HG03280 (cell line): ENCODE measurements around the gene BACH1.
"Not testable (repeated sequence)": the region's sequence is repeated elsewhere in the genome, so short reads cannot be mapped to it uniquely, and the experiment has no call there.

Experiments
- ATAC-seq: cut with Tn5 transposase; IDR thresholded peaks from one replicate; pipeline ENCODE4 v1.9.1; 2021; ENCODE audit warnings: mild to moderate bottlenecking, moderate library complexity; ENCODE audit not compliant: unreplicated experiment

Gene BACH1

GRCh38 chr21:29342363-29342957 lies 43.7 kb downstream of the BACH1 start:
- peak; percentile 75 for ATAC-seq

- no peak for ATAC-seq
These were observed 44.8 kb downstream of the BACH1 start for GRCh38 chr21:29343519-29343918.

GRCh38 chr21:29346281-29346680 lies 47.6 kb downstream of the BACH1 start:
- ATAC-seq = no peak

DNA sequence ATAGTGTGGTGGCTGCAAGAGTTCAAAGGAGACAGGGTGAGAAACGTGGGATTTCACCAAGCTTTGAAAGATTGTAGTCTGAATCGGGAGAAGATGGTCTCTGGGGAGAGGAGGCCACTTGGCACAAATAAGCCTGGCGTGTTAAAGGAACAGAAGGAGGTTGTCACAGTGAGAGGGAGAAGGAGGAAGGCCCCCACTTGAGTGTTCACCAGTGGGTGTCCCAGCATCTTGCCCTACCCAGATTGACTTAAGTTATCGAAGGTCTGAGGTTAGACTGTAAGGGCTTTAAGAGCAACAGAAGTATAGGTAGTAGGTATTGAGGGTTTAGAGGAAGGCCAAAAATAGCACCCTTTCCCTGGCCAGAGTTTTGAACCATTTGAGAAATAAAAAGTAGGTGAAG lies 48.0 kb downstream of the BACH1 start:
- ATAC-seq = no peak

- ATAC-seq = no peak
These were observed 48.6 kb downstream of the BACH1 start for GRCh38 chr21:29347274-29347681.

DNA sequence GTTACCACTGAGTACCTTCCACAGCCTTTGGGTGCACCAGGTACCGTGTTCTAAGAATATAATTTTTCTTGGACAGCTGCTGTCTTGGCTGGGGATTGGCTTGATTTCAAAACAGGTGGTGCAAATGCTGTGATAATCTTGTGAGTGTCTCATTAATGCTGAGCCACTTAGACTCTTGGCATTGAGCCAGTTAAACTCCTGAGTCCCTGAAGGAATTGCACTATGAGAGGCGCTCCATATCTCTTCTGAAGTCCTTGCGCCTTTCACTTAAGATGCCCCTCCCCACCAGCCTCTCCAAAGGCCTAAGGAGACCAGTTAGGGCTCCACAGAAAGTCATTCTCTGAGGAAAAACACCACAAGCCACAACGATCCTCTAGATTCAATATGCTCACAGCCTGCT lies 51.0 kb downstream of the BACH1 start:
- no peak for ATAC-seq

GRCh38 chr21:29350246-29350779 lies 51.6 kb downstream of the BACH1 start:
- ATAC-seq = no peak

- no peak for ATAC-seq
These were observed 53.0 kb downstream of the BACH1 start for GRCh38 chr21:29351691-29352090.

GRCh38 chr21:29355043-29355710 lies 56.5 kb downstream of the BACH1 start:
- ATAC-seq = not testable (repeated sequence)

DNA sequence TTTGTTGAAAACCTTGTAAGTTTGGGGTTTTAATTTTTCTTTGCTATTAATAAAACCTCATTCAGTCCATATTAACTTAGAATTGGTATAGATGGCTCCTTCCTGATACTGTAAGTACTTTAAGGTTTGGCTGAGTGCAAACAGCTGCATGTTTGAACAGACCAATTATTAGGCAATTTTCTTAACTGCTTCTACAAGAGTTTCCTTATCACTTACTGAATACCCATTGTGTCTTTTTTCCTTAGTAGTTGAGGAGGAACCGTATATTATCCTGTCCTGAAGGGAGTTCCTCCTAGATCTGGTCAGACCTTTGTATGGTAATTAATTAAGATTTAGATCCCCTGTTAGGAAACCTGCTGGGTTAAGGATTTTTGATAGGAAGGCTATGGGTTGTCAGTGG lies 57.6 kb downstream of the BACH1 start:
- ATAC-seq = not testable (repeated sequence)

DNA sequence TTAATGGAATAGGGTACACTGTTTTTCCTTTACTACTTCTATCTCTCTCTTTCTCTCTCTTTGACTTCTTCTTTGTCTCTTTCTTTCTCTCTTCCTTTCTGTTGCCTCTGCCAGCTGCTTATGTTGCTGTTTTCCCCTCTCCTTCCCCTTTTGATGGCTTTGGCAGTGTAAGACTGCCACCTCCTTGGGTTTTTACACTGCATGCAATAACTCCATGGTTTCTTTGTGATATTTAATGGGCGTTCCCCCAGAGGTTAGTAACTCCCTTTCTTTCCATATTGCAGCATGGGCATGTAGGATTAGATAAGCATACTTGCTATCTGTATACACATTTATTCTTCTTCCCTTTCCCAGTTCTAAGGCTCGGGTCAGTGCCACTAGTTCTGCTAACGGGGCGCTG lies 58.1 kb downstream of the BACH1 start:
- not testable (repeated sequence) for ATAC-seq

GRCh38 chr21:29359718-29360117 lies 61.0 kb downstream of the BACH1 start:
- no peak for ATAC-seq

DNA sequence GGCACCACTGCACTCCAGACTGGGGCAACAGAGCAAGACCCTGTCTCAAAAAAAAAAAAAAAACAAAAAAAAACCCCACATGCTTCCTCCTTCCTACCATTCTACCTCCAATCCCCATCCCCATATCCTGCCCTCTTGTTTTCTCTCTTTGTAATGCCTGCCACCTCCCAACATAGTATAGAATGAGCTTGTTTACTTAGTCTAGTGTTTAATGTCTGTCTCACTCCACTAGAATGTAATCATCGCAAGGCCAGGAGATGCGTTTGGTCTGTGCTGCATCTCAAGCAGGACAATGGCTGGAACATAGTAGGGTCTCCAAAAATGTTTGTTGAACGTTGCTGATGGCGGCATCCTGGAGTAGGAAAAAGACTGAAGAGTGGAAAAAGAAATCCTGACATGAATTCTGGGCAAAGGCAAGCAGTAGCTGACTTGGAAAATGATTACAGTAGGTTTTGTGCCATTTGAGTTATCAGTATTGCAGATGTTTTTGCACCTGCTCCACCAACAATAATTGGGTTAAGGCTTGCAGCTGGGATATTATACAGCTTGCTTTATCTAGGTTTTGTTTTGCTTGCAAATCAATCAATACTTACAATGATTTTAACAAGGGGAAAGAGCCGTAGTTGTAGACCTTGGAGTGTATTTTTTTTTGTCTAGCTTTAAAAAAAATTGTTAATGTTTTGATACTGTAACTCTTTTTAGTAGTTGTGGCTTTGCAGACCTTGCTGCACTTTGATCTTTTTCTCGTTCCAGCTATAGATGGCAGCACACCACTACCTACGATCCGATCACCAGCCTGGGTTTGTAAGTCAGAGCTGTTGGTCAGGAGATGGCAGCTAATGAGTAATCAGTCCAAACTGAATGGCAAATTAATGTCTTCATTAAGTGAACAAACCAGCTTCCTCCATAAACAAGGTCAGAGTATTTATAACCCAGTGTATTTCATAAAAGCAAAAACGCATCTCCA lies 62.4 kb downstream of the BACH1 start:
- no peak for ATAC-seq

- ATAC-seq = no peak
These were observed 64.0 kb downstream of the BACH1 start for GRCh38 chr21:29362758-29363157.

DNA sequence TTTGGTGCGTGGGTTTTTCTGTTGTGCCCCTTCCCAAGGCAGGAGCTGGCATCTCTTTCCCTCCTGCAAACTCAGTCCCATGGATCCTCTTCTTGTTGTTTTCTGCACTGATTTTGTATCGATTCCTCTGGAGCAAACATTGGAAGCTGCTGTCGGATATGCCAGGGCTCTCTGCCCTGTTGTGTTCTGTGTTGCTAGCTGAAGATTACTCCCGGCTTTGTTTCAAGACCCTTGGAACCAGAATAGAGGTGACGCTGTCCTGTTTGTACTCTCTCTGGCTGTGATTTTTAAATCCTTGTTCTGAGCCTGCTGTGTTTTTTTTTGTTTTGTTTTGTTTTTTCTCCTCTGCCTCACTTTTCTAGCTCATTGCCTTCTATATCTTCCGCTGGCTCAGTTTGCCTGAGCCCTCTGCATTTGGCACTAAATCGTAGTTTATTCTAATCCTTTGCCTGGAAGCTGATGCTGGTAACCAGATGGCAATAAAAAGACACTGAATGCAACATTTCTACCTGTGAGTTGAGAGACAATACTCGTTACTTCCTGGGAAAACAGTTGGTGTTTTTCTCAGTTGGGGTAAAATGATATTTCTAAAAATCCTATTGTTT lies 67.0 kb downstream of the BACH1 start:
- ATAC-seq = no peak

DNA sequence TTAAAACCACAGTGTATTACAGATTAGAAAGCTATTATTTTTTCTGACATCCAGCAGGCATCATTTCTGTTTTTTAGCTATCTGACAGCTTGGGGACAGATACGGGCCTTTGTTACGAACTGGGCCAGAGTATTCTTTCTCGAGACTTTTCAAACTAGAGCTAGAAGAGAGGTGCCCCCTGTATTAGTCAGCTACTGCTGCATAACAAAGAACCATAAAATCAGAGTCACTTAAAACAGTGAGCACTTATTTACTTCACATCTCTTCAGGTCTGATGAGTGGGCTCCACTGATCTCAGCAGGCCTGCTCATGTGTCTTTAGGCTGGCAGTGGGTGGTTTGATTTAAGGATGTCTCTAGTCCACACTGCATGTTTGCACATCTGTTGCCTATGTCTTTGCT lies 67.8 kb downstream of the BACH1 start:
- no peak for ATAC-seq

DNA sequence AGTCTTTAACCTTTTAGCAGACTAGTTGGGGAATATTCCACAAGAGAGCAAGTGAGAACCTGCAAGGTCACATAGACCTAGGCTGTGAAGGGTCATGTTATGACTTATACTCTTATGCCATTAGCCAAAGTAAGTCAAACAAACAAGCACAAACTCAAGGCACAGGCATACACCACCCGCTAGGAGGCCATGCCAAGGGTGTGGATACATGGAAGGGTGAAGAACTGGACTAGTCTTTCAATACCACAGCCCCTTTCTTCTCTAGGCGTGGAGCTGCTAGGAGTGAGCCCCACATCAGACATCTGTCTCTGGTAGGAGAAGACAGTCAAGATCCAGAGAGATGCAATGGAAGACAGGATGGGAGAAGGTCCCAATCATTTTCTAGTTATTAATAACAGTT lies 68.6 kb downstream of the BACH1 start:
- ATAC-seq = no peak

- no peak for ATAC-seq
These were observed 70.2 kb downstream of the BACH1 start for GRCh38 chr21:29368906-29369305.

DNA sequence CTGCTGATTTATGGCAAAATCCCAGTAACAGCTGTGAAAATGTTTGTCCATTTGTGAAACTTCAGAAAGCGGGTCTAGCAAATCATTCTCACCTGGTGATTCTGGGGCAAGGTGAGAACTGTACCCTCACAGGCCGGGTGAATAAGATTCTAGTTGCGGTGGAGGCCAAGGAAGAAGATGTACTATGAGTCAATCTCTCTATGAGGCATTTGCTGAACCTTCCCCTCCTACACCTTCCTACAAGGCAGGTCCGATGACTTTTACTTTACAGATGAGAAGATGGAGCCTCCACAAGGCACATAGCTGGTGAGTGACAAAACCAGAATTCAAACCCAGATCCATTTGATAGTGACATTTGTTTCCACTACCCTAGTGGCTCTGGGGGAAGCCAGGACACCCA lies 72.7 kb downstream of the BACH1 start:
- no peak for ATAC-seq

- peak; percentile 77 for ATAC-seq
These were observed 73.5 kb downstream of the BACH1 start for GRCh38 chr21:29372063-29372802.
